Esophagus squamous epithelium (tissue), 4 donors: ENCODE measurements around the gene GALNT14.

Experiments used
- CTCF ChIP-seq, 6 experiments: fragments of 450-650 bp in 4 of 6; fragments of 200-600 bp in 2 of 6; sonication (generic) in 2 of 6; IDR thresholded peaks; one replicate each; pipeline ENCODE4 v1.5.1; 2016 to 2019; ENCODE audit warnings: antibody characterized with exemption in 6 of 6, mild to moderate bottlenecking in 4 of 6, moderate library complexity in 4 of 6
- POLR2A ChIP-seq, 4 donors: fragments of 450-650 bp; IDR thresholded peaks; one replicate each; pipeline ENCODE4 v1.6.1; 2017; ENCODE audit warnings: antibody characterized with exemption in 4 of 4, mild to moderate bottlenecking in 4 of 4, moderate library complexity in 3 of 4

GRCh38 chr2:31054842-31055388 lies 83.3 kb downstream of the GALNT14 start:
- TF ChIP-seq CTCF (IDR thresholded peaks at IDR 0.05) (no peak), POLR2A (IDR thresholded peaks at IDR 0.05) (no peak)
